K562 (cell line): ENCODE results near the gene HSDL1. TPM values are rescaled to one million over a fixed set of nuclear protein-coding genes. Genes with fewer than 3 reads are reported as not detected.
A peak's percentile ranks its signal among the peaks of the same experiment; 100 is the strongest.

Source experiments
- IRF2 ChIP-seq: sonication (generic); formaldehyde crosslinking; IDR thresholded peaks from 2 replicates; pipeline ENCODE4 v1.8.1; 2022; ENCODE audit warnings: mild to moderate bottlenecking, missing genetic modification reagents
- JUND ChIP-seq, 2 experiments: IDR thresholded peaks; 2 replicates in 1 of 2; 3 replicates in 1 of 2; pipeline ENCODE4 v1.6.1; 2011; ENCODE audit warnings: borderline replicate concordance in 2 of 2, low read depth in 2 of 2, low read length in 2 of 2, improper control_type of control experiment in 1 of 2, missing biosample characterization in 1 of 2, missing genetic modification characterization in 1 of 2, missing genetic modification reagents in 1 of 2
- KDM4B ChIP-seq, 2 experiments: fragments of 450-650 bp in 1 of 2; sonication (generic) in 1 of 2; IDR thresholded peaks; 2 replicates each; pipeline ENCODE4 v1.6.1; 2016 to 2017; ENCODE audit warnings: borderline replicate concordance in 2 of 2, antibody characterized with exemption in 1 of 2, low read depth in 1 of 2, mild to moderate bottlenecking in 1 of 2
- KDM5B ChIP-seq: fragments of 200-600 bp; sonication (generic); IDR thresholded peaks from 2 replicates; pipeline ENCODE4 v1.6.1; 2012; ENCODE audit warnings: low read depth, mild to moderate bottlenecking, moderate library complexity, low read length, control low read depth, inconsistent platforms; ENCODE audit not compliant: insufficient replicate concordance
- STAT5A ChIP-seq: IDR thresholded peaks from 2 replicates; pipeline ENCODE4 v1.6.1; 2012; ENCODE audit warnings: low read length, inconsistent platforms, borderline replicate concordance
- ZFP36 ChIP-seq: fragments of 150-350 bp; IDR thresholded peaks from 2 replicates; pipeline ENCODE4 v1.6.1; 2018; ENCODE audit warnings: low read length, low read depth; ENCODE audit not compliant: partially characterized antibody
- ZNF445 ChIP-seq: fragments of 250-450 bp; sonication (Bioruptor Pico); IDR thresholded peaks from 2 replicates; pipeline ENCODE4 v1.4.0; 2020; ENCODE audit warnings: low read depth, mild to moderate bottlenecking, moderate library complexity
- polyA plus RNA-seq, 8 experiments: library from polyadenylated mRNA; depleted of rRNA in 4 of 8; stranded (reverse) in 5 of 8; unstranded in 3 of 8; fragments of >200 nt; fragmentation: Nextera tagmentation in 2 of 8; fragmentation: Illumina TruSeq in 1 of 8; extraction: Ambion mirVana in 2 of 8; extraction: Trizol in 1 of 8; gene quantifications; 2 replicates each; pipeline versions ENCODE4 v1.2.1 to v1.2.3, GENCODE V29; 2011 to 2014; ENCODE audit warnings: inconsistent platforms in 1 of 8, missing spikeins in 1 of 8
- total RNA-seq, 7 experiments: library from RNA; depleted of rRNA in 6 of 7; stranded (reverse); fragments of >200 nt in 6 of 7; fragmentation: Illumina TruSeq in 2 of 7; extraction: Trizol in 2 of 7; gene quantifications; 2 replicates each; pipeline versions ENCODE4 v1.2.1 to v1.2.3, GENCODE V29; 2011 to 2021; ENCODE audit warnings: low replicate concordance in 1 of 7
- TF ChIP-seq, protein P1 (sequence below): sonication (generic); formaldehyde crosslinking; IDR thresholded peaks from 2 replicates; pipeline ENCODE4 v1.8.0; 2022; ENCODE audit warnings: mild to moderate bottlenecking, missing genetic modification reagents
- TF ChIP-seq, protein P2 (sequence below), 2 experiments: IDR thresholded peaks; 2 replicates each; pipeline ENCODE4 v1.6.1; 2011; ENCODE audit warnings: borderline replicate concordance in 1 of 2, control low read depth in 1 of 2, low read depth in 1 of 2, low read length in 1 of 2, mild to moderate bottlenecking in 1 of 2, mixed read lengths in 1 of 2, moderate library complexity in 1 of 2; ENCODE audit not compliant: insufficient read depth in 1 of 2, insufficient read length in 1 of 2, poor library complexity in 1 of 2, severe bottlenecking in 1 of 2; ENCODE audit errors: extremely low read depth in 1 of 2
- TF ChIP-seq, protein P3 (sequence below): sonication (generic); formaldehyde crosslinking; IDR thresholded peaks from 2 replicates; pipeline ENCODE4 v1.9.0; 2022; ENCODE audit warnings: mild to moderate bottlenecking, missing genetic modification reagents
- TF ChIP-seq, protein P4 (sequence below): IDR thresholded peaks from 2 replicates; pipeline ENCODE4 v1.6.1; 2014; ENCODE audit warnings: antibody characterized with exemption
- TF ChIP-seq, protein P5 (sequence below): fragments of 450-650 bp; IDR thresholded peaks from 2 replicates; pipeline ENCODE4 v1.6.1; 2016; ENCODE audit warnings: low read depth, mild to moderate bottlenecking, moderate library complexity
- TF ChIP-seq, protein P6 (sequence below): sonication (generic); formaldehyde crosslinking; IDR thresholded peaks from 2 replicates; pipeline ENCODE4 v1.9.0; 2022; ENCODE audit warnings: mild to moderate bottlenecking, missing genetic modification reagents
- TF ChIP-seq, protein P7 (sequence below), 2 experiments: fragments of 450-650 bp in 1 of 2; sonication (generic) in 1 of 2; formaldehyde crosslinking in 1 of 2; IDR thresholded peaks in 1 of 2; conservative IDR thresholded peaks in 1 of 2; 2 replicates each; pipeline versions ENCODE4 v1.6.1 to v1.8.1; 2016 to 2023; ENCODE audit warnings: mild to moderate bottlenecking in 2 of 2, moderate library complexity in 2 of 2, inconsistent platforms in 1 of 2, missing genetic modification reagents in 1 of 2

Gene HSDL1
- total and polyA plus RNA-seq, 9 of the 15 experiments (the other 6 are each of a cell fraction or from before 2014, with no cell fraction given): 14.8 to 41.2 (median 27.7) TPM

DNA sequence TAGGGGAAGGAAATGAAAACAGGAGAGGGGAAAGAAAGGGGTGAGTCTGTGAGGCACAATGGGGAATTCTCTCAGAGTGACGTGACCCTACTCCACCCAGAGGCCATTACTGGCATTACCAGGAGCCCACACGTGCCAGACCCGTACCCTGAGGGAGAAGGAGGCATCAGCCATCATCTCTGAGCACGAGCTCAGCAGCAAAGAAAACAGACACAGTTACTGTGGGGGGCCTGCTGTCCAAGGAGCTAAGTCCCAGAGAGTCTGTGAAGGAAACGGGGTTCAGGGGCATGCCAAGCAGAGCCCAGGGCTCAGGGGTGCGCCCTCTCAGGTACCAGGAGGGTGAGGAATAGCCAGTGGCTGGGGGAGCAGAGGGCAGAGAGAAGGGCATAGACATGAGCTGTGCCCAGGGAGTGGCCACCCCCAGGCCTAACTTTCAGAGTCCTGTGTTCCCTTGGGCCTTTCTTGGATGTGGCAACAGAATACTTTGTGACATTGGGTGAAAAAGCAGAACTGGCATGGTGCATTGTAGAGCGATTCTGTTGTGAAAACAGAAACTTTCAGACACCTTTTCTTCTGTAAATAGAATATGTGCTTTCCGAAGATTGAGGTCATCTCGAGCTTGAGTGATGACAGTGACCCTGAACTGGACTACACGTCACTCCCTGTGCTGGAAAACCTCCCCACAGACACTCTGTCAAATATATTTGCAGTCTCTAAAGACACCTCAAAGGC, 30.5 kb upstream of the HSDL1 start (continued):
- TF ChIP-seq, protein P1, sequence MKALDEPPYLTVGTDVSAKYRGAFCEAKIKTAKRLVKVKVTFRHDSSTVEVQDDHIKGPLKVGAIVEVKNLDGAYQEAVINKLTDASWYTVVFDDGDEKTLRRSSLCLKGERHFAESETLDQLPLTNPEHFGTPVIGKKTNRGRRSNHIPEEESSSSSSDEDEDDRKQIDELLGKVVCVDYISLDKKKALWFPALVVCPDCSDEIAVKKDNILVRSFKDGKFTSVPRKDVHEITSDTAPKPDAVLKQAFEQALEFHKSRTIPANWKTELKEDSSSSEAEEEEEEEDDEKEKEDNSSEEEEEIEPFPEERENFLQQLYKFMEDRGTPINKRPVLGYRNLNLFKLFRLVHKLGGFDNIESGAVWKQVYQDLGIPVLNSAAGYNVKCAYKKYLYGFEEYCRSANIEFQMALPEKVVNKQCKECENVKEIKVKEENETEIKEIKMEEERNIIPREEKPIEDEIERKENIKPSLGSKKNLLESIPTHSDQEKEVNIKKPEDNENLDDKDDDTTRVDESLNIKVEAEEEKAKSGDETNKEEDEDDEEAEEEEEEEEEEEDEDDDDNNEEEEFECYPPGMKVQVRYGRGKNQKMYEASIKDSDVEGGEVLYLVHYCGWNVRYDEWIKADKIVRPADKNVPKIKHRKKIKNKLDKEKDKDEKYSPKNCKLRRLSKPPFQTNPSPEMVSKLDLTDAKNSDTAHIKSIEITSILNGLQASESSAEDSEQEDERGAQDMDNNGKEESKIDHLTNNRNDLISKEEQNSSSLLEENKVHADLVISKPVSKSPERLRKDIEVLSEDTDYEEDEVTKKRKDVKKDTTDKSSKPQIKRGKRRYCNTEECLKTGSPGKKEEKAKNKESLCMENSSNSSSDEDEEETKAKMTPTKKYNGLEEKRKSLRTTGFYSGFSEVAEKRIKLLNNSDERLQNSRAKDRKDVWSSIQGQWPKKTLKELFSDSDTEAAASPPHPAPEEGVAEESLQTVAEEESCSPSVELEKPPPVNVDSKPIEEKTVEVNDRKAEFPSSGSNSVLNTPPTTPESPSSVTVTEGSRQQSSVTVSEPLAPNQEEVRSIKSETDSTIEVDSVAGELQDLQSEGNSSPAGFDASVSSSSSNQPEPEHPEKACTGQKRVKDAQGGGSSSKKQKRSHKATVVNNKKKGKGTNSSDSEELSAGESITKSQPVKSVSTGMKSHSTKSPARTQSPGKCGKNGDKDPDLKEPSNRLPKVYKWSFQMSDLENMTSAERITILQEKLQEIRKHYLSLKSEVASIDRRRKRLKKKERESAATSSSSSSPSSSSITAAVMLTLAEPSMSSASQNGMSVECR (CRISPR knock-in tag): no peak
- TF ChIP-seq, protein P2, sequence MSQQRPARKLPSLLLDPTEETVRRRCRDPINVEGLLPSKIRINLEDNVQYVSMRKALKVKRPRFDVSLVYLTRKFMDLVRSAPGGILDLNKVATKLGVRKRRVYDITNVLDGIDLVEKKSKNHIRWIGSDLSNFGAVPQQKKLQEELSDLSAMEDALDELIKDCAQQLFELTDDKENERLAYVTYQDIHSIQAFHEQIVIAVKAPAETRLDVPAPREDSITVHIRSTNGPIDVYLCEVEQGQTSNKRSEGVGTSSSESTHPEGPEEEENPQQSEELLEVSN (IDR thresholded peaks at IDR 0.05; ENCODE audit: borderline replicate concordance in 1 of 2, extremely low read depth in 1 of 2, insufficient read depth in 1 of 2, insufficient read length in 1 of 2, low read depth in 1 of 2, low read length in 1 of 2, poor library complexity in 1 of 2, severe bottlenecking in 1 of 2): peak in 1 of 2 experiments; percentile 16
- TF ChIP-seq, protein P3, sequence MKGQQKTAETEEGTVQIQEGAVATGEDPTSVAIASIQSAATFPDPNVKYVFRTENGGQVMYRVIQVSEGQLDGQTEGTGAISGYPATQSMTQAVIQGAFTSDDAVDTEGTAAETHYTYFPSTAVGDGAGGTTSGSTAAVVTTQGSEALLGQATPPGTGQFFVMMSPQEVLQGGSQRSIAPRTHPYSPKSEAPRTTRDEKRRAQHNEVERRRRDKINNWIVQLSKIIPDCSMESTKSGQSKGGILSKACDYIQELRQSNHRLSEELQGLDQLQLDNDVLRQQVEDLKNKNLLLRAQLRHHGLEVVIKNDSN (CRISPR knock-in tag): peak; percentile 79
- TF ChIP-seq, protein P4, sequence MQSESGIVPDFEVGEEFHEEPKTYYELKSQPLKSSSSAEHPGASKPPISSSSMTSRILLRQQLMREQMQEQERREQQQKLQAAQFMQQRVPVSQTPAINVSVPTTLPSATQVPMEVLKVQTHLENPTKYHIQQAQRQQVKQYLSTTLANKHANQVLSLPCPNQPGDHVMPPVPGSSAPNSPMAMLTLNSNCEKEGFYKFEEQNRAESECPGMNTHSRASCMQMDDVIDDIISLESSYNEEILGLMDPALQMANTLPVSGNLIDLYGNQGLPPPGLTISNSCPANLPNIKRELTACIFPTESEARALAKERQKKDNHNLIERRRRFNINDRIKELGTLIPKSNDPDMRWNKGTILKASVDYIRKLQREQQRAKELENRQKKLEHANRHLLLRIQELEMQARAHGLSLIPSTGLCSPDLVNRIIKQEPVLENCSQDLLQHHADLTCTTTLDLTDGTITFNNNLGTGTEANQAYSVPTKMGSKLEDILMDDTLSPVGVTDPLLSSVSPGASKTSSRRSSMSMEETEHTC: no peak
- no peak for TF ChIP-seq STAT5A
- no peak for TF ChIP-seq IRF2
- no peak; the same call in 1 of the 2 replicates for TF ChIP-seq JUND (IDR thresholded peaks at IDR 0.05; ENCODE audit: borderline replicate concordance, low read depth, low read length)
- TF ChIP-seq JUND (tag; IDR thresholded peaks at IDR 0.05; ENCODE audit: borderline replicate concordance, low read depth, low read length): 0 out of 3 replicates have a peak, but pooled peaks have one; percentile 16
- TF ChIP-seq ZFP36: peak; percentile 20
- no peak for TF ChIP-seq KDM4B (IDR thresholded peaks at IDR 0.05; ENCODE audit: borderline replicate concordance in 2 of 2, low read depth in 1 of 2)
- TF ChIP-seq ZNF445 (CRISPR knock-in tag): no peak
- TF ChIP-seq, protein P5, sequence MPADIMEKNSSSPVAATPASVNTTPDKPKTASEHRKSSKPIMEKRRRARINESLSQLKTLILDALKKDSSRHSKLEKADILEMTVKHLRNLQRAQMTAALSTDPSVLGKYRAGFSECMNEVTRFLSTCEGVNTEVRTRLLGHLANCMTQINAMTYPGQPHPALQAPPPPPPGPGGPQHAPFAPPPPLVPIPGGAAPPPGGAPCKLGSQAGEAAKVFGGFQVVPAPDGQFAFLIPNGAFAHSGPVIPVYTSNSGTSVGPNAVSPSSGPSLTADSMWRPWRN: no peak
- TF ChIP-seq, protein P6, sequence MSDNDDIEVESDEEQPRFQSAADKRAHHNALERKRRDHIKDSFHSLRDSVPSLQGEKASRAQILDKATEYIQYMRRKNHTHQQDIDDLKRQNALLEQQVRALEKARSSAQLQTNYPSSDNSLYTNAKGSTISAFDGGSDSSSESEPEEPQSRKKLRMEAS (CRISPR knock-in tag): peak; percentile 62
- TF ChIP-seq KDM5B: peak; percentile 22
- TF ChIP-seq, protein P7, sequence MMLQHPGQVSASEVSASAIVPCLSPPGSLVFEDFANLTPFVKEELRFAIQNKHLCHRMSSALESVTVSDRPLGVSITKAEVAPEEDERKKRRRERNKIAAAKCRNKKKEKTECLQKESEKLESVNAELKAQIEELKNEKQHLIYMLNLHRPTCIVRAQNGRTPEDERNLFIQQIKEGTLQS (IDR thresholded peaks at IDR 0.05): no peak
- TF ChIP-seq, protein P7 (CRISPR knock-in tag; conservative IDR thresholded peaks at IDR 0.05): no peak
